Esophagus muscularis mucosa (tissue), 4 donors: ENCODE data around the gene GAREM1. TPM values are rescaled to one million over a fixed set of nuclear protein-coding genes. Genes with fewer than 3 reads are reported as not detected.
A peak's percentile ranks its signal among the peaks of the same experiment; 100 is the strongest.
"Not testable (repeated sequence)": the region's sequence is repeated elsewhere in the genome, so short reads cannot be mapped to it uniquely, and the experiment has no call there.

Experiments used
- DNase-seq: peaks from one replicate; pipeline ENCODE4 v3.0.0-alpha.2; 2017; ENCODE audit errors: extremely low spot score
- H3K27ac ChIP-seq, 4 donors: fragments of 200-600 bp; sonication (generic); replicated peaks in 1 of 4; 1 replicate in 3 of 4; 2 replicates in 1 of 4; pipeline ENCODE4 v1.5.1; 2016 to 2019; ENCODE audit warnings: mild to moderate bottlenecking in 1 of 4
- H3K27me3 ChIP-seq, 4 donors: fragments of 200-600 bp; sonication (generic); one replicate each; pipeline versions ENCODE4 v1.5.1 to v1.6.0; 2016 to 2019
- H3K36me3 ChIP-seq, 4 donors: fragments of 200-600 bp; sonication (generic); one replicate each; pipeline ENCODE4 v1.5.1; 2016 to 2019
- H3K4me1 ChIP-seq, 4 donors: fragments of 200-600 bp; sonication (generic); one replicate each; pipeline ENCODE4 v1.5.1; 2016 to 2019
- H3K4me3 ChIP-seq, 4 donors: fragments of 200-600 bp; sonication (generic); 1 replicate in 2 of 4; 2 replicates in 2 of 4; pipeline ENCODE4 v1.5.1; 2016 to 2019; ENCODE audit warnings: mild to moderate bottlenecking in 4 of 4, moderate library complexity in 1 of 4
- H3K9me3 ChIP-seq, 4 donors: fragments of 200-600 bp; sonication (generic); 1 replicate in 3 of 4; 2 replicates in 1 of 4; pipeline ENCODE4 v1.5.1; 2016 to 2019
- EP300 ChIP-seq: sonication (generic); formaldehyde crosslinking; IDR thresholded peaks from one replicate; pipeline ENCODE4 v1.6.1; 2017; ENCODE audit warnings: antibody characterized with exemption
- POLR2A ChIP-seq: fragments of 450-650 bp; IDR thresholded peaks from one replicate; pipeline ENCODE4 v1.6.1; 2017; ENCODE audit warnings: antibody characterized with exemption, moderate library complexity, mild to moderate bottlenecking, low read depth
- POLR2AphosphoS5 ChIP-seq, 2 donors: sonication (generic); formaldehyde crosslinking; IDR thresholded peaks; one replicate each; pipeline ENCODE4 v1.6.1; 2017; ENCODE audit warnings: antibody characterized with exemption in 2 of 2
- WGBS: methylation state at CpG from one replicate; pipeline ENCODE4 v1.1.5; 2018; 5-methylcytosine and 5-hydroxymethylcytosine counted together
- intact Hi-C: fragments of 100-400 bp; cut with DNase I; formaldehyde crosslinking; loops from one replicate; pipeline ENCODE4 v1.15.1; 2023
- total RNA-seq, 4 donors: library from RNA; depleted of rRNA; stranded (reverse); fragments of >200 nt; gene quantifications; one replicate each; pipeline versions ENCODE4 v1.1.0 to v1.2.1, GENCODE V29; 2016
- TF ChIP-seq, protein P1 (sequence below), 3 experiments: fragments of 200-600 bp in 2 of 3; fragments of 450-650 bp in 1 of 3; sonication (generic) in 2 of 3; IDR thresholded peaks; one replicate each; pipeline ENCODE4 v1.5.1; 2017 to 2019; ENCODE audit warnings: antibody characterized with exemption in 3 of 3, mild to moderate bottlenecking in 2 of 3, moderate library complexity in 1 of 3

Gene GAREM1
- total RNA-seq, 4 donors from 2014 or later, result 7.0 to 11.6 (median 9.8) TPM

DNA sequence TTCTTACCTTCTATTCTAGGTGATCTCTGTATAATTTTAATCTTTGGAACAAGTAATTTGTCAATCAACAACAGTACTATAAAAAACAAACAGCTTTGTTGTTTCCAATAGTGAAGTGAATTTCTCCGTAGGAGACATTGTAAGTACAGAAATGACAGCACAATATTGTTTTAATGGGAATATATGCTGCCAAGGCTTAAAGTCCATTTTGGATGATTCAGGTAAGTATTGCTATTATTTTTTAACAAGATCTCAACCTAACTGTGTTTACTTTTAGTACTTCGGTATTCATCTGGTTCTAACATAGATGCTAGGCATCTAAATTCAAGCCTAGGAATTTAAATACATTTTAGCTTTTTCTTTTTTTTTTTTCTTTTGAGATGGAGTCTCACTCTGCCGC, 175.1 kb downstream of the GAREM1 start:
- intact Hi-C loops, result no loop called here
- H3K27me3 ChIP-seq, result no peaks in the 10 kb centered on the region

DNA sequence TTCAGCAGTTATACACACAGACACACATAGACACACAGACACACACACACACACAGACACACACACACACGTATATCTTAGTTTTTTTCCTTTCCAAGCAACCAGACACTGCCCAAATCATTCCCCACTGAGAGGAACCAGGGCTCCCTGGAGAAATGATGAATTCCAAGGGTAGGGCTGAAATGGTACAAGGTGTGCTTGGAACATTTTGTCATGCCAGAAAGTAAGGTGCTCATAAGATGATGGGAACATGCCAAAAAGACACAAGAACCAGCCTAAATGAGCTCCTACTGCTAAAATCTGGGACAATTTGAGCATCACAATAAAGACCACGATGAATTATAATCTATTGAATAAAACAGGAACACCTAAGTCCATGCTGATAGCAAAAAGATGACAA, 177.6 kb downstream of the GAREM1 start:
- Histone ChIP-seq H3K9me3 (no peaks in the 10 kb centered on the region), H3K36me3 (no peaks in the 10 kb centered on the region), H3K27me3 (no peaks in the 10 kb centered on the region), H3K27ac (no peak overlapping the region), H3K4me1 (peaks cover 0 to 4% (median 0%) of the 10 kb centered on the region in 4 donors), H3K4me3 (no peak overlapping the region)
- intact Hi-C loops, result no loop called here
- TF ChIP-seq, protein P1, sequence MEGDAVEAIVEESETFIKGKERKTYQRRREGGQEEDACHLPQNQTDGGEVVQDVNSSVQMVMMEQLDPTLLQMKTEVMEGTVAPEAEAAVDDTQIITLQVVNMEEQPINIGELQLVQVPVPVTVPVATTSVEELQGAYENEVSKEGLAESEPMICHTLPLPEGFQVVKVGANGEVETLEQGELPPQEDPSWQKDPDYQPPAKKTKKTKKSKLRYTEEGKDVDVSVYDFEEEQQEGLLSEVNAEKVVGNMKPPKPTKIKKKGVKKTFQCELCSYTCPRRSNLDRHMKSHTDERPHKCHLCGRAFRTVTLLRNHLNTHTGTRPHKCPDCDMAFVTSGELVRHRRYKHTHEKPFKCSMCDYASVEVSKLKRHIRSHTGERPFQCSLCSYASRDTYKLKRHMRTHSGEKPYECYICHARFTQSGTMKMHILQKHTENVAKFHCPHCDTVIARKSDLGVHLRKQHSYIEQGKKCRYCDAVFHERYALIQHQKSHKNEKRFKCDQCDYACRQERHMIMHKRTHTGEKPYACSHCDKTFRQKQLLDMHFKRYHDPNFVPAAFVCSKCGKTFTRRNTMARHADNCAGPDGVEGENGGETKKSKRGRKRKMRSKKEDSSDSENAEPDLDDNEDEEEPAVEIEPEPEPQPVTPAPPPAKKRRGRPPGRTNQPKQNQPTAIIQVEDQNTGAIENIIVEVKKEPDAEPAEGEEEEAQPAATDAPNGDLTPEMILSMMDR (IDR thresholded peaks at IDR 0.05), result no peak
- TF ChIP-seq EP300 (no peak), POLR2A (no peak), POLR2AphosphoS5 (IDR thresholded peaks at IDR 0.05) (no peak)
- 92% methylated on average over 2 of the region's 2 CpGs for WGBS
- DNase-seq, result no peak

More for the DNA sequence above, 175.1 kb downstream of the GAREM1 start:
- Histone ChIP-seq H3K36me3 (no peaks in the 10 kb centered on the region), H3K4me3 (no peak overlapping the region), H3K9me3 (no peaks in the 10 kb centered on the region), H3K27ac (no peak overlapping the region), H3K4me1 (peaks cover 0 to 10% (median 4%) of the 10 kb centered on the region in 4 donors)
- no peak for DNase-seq
- WGBS, result 97% methylated on average over 3 of the region's 3 CpGs
- TF ChIP-seq POLR2AphosphoS5 (IDR thresholded peaks at IDR 0.05) (no peak), POLR2A (no peak), EP300 (no peak)
- TF ChIP-seq, protein P1 (IDR thresholded peaks at IDR 0.05), result no peak

DNA sequence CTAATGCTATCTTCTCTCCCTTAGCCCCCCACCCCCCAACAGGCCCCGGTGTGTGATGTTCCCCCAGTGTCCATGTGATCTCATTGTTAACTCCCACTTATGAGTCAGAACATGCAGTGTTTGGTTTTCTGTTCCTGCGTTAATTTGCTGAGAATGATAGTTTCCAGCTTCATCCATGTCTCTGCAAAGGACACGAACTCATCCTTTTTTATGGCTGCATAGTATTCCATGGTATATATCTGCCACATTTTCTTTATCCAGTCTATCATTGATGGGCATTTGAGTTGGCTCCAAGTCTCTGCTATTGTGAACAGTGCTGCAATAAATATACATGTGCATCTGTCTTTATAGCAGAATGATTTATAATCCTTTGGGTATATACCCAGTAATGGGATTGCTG, 179.1 kb downstream of the GAREM1 start:
- H3K27me3 ChIP-seq, H3K9me3 ChIP-seq, H3K27ac ChIP-seq, DNase-seq, intact Hi-C loops, H3K4me1 ChIP-seq, H3K4me3 ChIP-seq: not testable (repeated sequence)
- 83% methylated on average over 3 of the region's 3 CpGs for WGBS
- peaks cover 0 to 13% (median 12%) of the 10 kb centered on the region in 4 donors for H3K36me3 ChIP-seq

DNA sequence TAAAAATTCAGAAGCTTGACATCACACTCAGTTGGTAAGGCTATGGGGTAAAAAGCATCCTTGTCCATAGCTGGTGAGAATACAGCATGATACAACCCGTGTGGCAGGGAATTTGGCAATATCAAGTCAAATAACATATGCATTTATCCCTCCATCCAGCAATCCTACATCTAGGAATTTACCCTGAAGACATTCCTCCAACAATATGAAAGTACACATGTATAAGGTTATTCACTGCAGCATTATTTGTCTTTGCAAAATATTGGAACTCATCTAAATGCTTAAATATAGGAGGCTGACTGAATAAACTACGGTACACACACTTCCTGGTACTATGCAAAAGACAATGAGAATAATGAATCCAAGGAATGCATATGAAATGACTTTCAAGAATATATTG, 179.9 kb downstream of the GAREM1 start:
- H3K27me3 ChIP-seq, result no peaks in the 10 kb centered on the region
- intact Hi-C loops, result no loop called here

DNA sequence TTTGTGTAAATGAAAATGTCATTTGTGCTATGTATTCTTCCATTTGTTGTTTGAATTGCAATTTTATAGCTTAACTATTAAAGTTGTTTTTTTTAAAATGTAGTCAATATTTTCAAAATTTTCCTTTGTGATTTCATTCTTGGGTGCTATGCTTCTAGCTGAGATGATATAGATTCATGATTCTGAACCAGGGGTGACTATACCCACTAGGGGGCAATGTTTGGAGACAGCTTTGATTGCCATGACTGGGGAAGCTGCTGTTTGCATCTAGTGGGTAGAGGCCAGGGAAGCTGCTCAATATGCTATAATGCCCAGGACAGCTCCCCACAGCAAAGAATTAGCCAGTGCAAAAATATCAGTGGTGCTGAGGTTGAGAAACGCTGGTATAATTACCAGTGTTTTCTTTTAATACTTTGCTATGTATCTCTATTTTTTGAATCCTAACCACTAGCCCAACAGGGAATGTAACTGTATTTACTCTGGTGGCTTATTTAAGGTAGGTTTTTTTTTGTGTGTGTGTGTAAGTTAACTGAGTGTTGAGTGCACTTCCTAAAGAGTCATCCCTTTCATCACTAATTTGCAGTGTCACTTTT, 181.1 kb downstream of the GAREM1 start:
- intact Hi-C loops, result loop anchor here (2.0 to 10.0 kb wide), 2 partner anchors 181 to 195 kb away; partner anchors contain the start of genes GAREM1 and RNF138
- no peaks in the 10 kb centered on the region for H3K27me3 ChIP-seq
- 25% methylated on average over 1 of the region's 1 CpG for WGBS
- DNase-seq, result no peak
- H3K36me3 ChIP-seq, result peaks cover 0 to 21% (median 15%) of the 10 kb centered on the region in 4 donors
- no peaks in the 10 kb centered on the region for H3K9me3 ChIP-seq
- H3K4me1 ChIP-seq, result peaks cover 0 to 4% (median 0%) of the 10 kb centered on the region in 4 donors
- H3K4me3 ChIP-seq, result no peak overlapping the region
- TF ChIP-seq, protein P1 (IDR thresholded peaks at IDR 0.05), result peak; percentile 52 to 71 (median 62)
- no peak for TF ChIP-seq POLR2A
- H3K27ac ChIP-seq, result no peak overlapping the region

More for the DNA sequence above, 179.9 kb downstream of the GAREM1 start:
- 80% methylated on average over 2 of the region's 2 CpGs for WGBS
- no peak overlapping the region for H3K4me3 ChIP-seq
- no peak for DNase-seq
- peaks cover 0 to 4% (median 0%) of the 10 kb centered on the region in 4 donors for H3K4me1 ChIP-seq
- TF ChIP-seq, protein P1 (IDR thresholded peaks at IDR 0.05), result no peak
- TF ChIP-seq POLR2A (no peak), POLR2AphosphoS5 (IDR thresholded peaks at IDR 0.05) (no peak), EP300 (no peak)
- H3K27ac ChIP-seq, result no peak overlapping the region
- H3K36me3 ChIP-seq, result peaks cover 0 to 19% (median 13%) of the 10 kb centered on the region in 4 donors
- no peaks in the 10 kb centered on the region for H3K9me3 ChIP-seq
